HCT116 (cell line): ENCODE data around the gene ENTPD8.

ENCODE experiments used
- CEBPB ChIP-seq: IDR thresholded peaks from 2 replicates; pipeline ENCODE4 v1.6.1; 2012; ENCODE audit warnings: low read depth
- EZH2phosphoT487 ChIP-seq: fragments of 200-600 bp; IDR thresholded peaks from 2 replicates; pipeline ENCODE4 v1.6.1; 2018; ENCODE audit warnings: antibody characterized with exemption, borderline replicate concordance
- JUND ChIP-seq: IDR thresholded peaks from 2 replicates; pipeline ENCODE4 v1.6.1; 2012
- POLR2A ChIP-seq: IDR thresholded peaks from 2 replicates; pipeline ENCODE4 v1.7.0; 2011; ENCODE audit warnings: borderline replicate concordance; ENCODE audit not compliant: insufficient read depth, insufficient read length; ENCODE audit errors: extremely low read depth
- SIN3A ChIP-seq: IDR thresholded peaks from 2 replicates; pipeline ENCODE4 v1.6.1; 2012; ENCODE audit warnings: low read depth
- SP1 ChIP-seq: IDR thresholded peaks from 2 replicates; pipeline ENCODE4 v1.6.1; 2012; ENCODE audit warnings: low read depth
- ZFX ChIP-seq: fragments of 450-650 bp; IDR thresholded peaks from 2 replicates; pipeline ENCODE4 v1.6.1; 2017
- TF ChIP-seq, protein P1 (sequence below): IDR thresholded peaks from 2 replicates; pipeline ENCODE4 v1.6.1; 2012; ENCODE audit warnings: low read depth
- TF ChIP-seq, protein P2 (sequence below), 3 experiments: fragments of 200-600 bp in 1 of 3; sonication (generic) in 1 of 3; IDR thresholded peaks in 2 of 3; conservative IDR thresholded peaks in 1 of 3; 2 replicates each; pipeline ENCODE4 v1.5.1; 2012 to 2017; ENCODE audit warnings: low read depth in 2 of 3, low read length in 2 of 3, antibody characterized with exemption in 1 of 3, borderline replicate concordance in 1 of 3, control low read depth in 1 of 3, mild to moderate bottlenecking in 1 of 3, mixed read lengths in 1 of 3, mixed run types in 1 of 3, moderate library complexity in 1 of 3; ENCODE audit not compliant: insufficient read depth in 1 of 3
- TF ChIP-seq, protein P3 (sequence below): IDR thresholded peaks from 2 replicates; pipeline ENCODE4 v1.6.1; 2012

DNA sequence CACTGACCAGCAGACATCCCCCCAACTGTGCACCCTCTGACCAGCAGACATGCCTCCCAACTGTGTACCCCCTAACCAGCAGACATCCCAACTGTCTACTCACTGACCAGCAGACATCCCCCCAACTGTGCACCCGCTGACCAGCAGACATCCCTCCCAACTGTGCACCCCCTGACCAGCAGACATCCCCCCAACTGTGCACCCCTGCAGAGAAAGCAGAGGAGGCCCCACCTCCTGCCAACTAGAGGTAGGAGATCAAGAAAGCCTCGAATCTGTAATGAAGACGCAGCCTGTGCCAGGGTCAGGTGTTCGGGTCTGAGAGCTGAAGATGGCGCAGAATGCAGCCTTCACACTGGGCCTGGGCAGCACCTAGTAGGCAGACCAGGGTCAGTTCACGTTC is 47.7 kb upstream of the ENTPD8 start:
- no peak for TF ChIP-seq SP1
- TF ChIP-seq JUND: no peak
- TF ChIP-seq, protein P1, sequence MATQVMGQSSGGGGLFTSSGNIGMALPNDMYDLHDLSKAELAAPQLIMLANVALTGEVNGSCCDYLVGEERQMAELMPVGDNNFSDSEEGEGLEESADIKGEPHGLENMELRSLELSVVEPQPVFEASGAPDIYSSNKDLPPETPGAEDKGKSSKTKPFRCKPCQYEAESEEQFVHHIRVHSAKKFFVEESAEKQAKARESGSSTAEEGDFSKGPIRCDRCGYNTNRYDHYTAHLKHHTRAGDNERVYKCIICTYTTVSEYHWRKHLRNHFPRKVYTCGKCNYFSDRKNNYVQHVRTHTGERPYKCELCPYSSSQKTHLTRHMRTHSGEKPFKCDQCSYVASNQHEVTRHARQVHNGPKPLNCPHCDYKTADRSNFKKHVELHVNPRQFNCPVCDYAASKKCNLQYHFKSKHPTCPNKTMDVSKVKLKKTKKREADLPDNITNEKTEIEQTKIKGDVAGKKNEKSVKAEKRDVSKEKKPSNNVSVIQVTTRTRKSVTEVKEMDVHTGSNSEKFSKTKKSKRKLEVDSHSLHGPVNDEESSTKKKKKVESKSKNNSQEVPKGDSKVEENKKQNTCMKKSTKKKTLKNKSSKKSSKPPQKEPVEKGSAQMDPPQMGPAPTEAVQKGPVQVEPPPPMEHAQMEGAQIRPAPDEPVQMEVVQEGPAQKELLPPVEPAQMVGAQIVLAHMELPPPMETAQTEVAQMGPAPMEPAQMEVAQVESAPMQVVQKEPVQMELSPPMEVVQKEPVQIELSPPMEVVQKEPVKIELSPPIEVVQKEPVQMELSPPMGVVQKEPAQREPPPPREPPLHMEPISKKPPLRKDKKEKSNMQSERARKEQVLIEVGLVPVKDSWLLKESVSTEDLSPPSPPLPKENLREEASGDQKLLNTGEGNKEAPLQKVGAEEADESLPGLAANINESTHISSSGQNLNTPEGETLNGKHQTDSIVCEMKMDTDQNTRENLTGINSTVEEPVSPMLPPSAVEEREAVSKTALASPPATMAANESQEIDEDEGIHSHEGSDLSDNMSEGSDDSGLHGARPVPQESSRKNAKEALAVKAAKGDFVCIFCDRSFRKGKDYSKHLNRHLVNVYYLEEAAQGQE: no peak
- TF ChIP-seq, protein P2, sequence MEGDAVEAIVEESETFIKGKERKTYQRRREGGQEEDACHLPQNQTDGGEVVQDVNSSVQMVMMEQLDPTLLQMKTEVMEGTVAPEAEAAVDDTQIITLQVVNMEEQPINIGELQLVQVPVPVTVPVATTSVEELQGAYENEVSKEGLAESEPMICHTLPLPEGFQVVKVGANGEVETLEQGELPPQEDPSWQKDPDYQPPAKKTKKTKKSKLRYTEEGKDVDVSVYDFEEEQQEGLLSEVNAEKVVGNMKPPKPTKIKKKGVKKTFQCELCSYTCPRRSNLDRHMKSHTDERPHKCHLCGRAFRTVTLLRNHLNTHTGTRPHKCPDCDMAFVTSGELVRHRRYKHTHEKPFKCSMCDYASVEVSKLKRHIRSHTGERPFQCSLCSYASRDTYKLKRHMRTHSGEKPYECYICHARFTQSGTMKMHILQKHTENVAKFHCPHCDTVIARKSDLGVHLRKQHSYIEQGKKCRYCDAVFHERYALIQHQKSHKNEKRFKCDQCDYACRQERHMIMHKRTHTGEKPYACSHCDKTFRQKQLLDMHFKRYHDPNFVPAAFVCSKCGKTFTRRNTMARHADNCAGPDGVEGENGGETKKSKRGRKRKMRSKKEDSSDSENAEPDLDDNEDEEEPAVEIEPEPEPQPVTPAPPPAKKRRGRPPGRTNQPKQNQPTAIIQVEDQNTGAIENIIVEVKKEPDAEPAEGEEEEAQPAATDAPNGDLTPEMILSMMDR (IDR thresholded peaks at IDR 0.05 in 2 of 3, conservative IDR thresholded peaks at IDR 0.05 in 1 of 3; ENCODE audit: borderline replicate concordance in 1 of 3, insufficient read depth in 1 of 3, low read depth in 2 of 3, low read length in 2 of 3): no peak
- no peak for TF ChIP-seq SIN3A
- TF ChIP-seq, protein P3, sequence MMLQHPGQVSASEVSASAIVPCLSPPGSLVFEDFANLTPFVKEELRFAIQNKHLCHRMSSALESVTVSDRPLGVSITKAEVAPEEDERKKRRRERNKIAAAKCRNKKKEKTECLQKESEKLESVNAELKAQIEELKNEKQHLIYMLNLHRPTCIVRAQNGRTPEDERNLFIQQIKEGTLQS: no peak
- TF ChIP-seq POLR2A: no peak
- TF ChIP-seq EZH2phosphoT487: no peak
- TF ChIP-seq CEBPB: no peak
- no peak for TF ChIP-seq ZFX
